HG03066 (cell line): ENCODE measurements around the gene ACTR1A.
"Not testable (repeated sequence)": the region's sequence is repeated elsewhere in the genome, so short reads cannot be mapped to it uniquely, and the experiment has no call there.

Experiments
- ATAC-seq: cut with Tn5 transposase; IDR thresholded peaks from one replicate; pipeline ENCODE4 v1.9.1; 2021; ENCODE audit warnings: low read depth; ENCODE audit not compliant: unreplicated experiment

ACTR1A gene

GRCh38 chr10:102517553-102517952 lies 15.0 kb upstream of the ACTR1A start:
- no peak for ATAC-seq

- ATAC-seq, result no peak
Measured at GRCh38 chr10:102515724-102516123, 13.2 kb upstream of the ACTR1A start.

GRCh38 chr10:102514487-102515311 lies 12.2 kb upstream of the ACTR1A start:
- ATAC-seq, result no peak

GRCh38 chr10:102511583-102512274 lies 9.2 kb upstream of the ACTR1A start:
- peak; percentile 76 for ATAC-seq

- no peak for ATAC-seq
Measured at GRCh38 chr10:102509387-102509786, 6.9 kb upstream of the ACTR1A start.

GRCh38 chr10:102508506-102508905 lies 6.0 kb upstream of the ACTR1A start:
- no peak for ATAC-seq

- no peak for ATAC-seq
Measured at GRCh38 chr10:102507521-102507920, 5.0 kb upstream of the ACTR1A start.

GRCh38 chr10:102505462-102506115 lies 3.1 kb upstream of the ACTR1A start:
- ATAC-seq, result no peak

- ATAC-seq, result no peak
Measured at GRCh38 chr10:102504976-102505300, 2.4 kb upstream of the ACTR1A start.

GRCh38 chr10:102504179-102504975 lies 1.9 kb upstream of the ACTR1A start:
- no peak for ATAC-seq

GRCh38 chr10:102503264-102504178 lies 1.0 kb upstream of the ACTR1A start, which contains the start of gene SUFU:
Gene SUFU, plus strand, starts transcription at chr10:102503972. Its CDS starts 181 bp downstream, at chr10:102504153.
- peak; percentile 45 for ATAC-seq

GRCh38 chr10:102502029-102502336 lies 529 bp downstream of the ACTR1A start:
- peak; percentile 68 for ATAC-seq

- ATAC-seq, result no peak
Measured at GRCh38 chr10:102501201-102502028, 1.1 kb downstream of the ACTR1A start.

- ATAC-seq, result not testable (repeated sequence)
Measured at GRCh38 chr10:102500686-102501085, 1.8 kb downstream of the ACTR1A start.

GRCh38 chr10:102499356-102499755 lies 3.2 kb downstream of the ACTR1A start:
- no peak for ATAC-seq

- ATAC-seq, result no peak
Measured at GRCh38 chr10:102497545-102497944, 5.0 kb downstream of the ACTR1A start.

- ATAC-seq, result no peak
Measured at GRCh38 chr10:102493771-102494170, 8.7 kb downstream of the ACTR1A start.

- no peak for ATAC-seq
Measured at GRCh38 chr10:102492983-102493382, 9.5 kb downstream of the ACTR1A start.
